Neutrophil (primary cell): Measurements from ENCODE around the gene C17orf67.

Experiments used
- H3K27ac ChIP-seq: fragments of 200-600 bp; sonication (generic); 2 replicates; pipeline ENCODE4 v1.5.1; 2016; ENCODE audit warnings: mild to moderate bottlenecking, moderate library complexity
- H3K27me3 ChIP-seq: fragments of 200-600 bp; sonication (generic); 2 replicates; pipeline ENCODE4 v1.6.0; 2016; ENCODE audit warnings: mild to moderate bottlenecking
- H3K36me3 ChIP-seq: fragments of 200-600 bp; sonication (generic); 2 replicates; pipeline ENCODE4 v1.5.1; 2017
- H3K4me1 ChIP-seq, 2 experiments: fragments of 200-600 bp in 1 of 2; sonication (generic) in 1 of 2; 1 replicate in 1 of 2; 2 replicates in 1 of 2; pipeline versions ENCODE4 v1.5.1 to v1.6.1; 2013 to 2016; ENCODE audit warnings: low read depth in 1 of 2, low read length in 1 of 2, mild to moderate bottlenecking in 1 of 2, moderate library complexity in 1 of 2; ENCODE audit not compliant: control insufficient read depth in 1 of 2, insufficient read depth in 1 of 2
- H3K4me3 ChIP-seq, 2 experiments: fragments of 200-600 bp in 1 of 2; sonication (generic) in 1 of 2; 1 replicate in 1 of 2; 2 replicates in 1 of 2; pipeline ENCODE4 v1.5.1; 2013 to 2016; ENCODE audit warnings: low read depth in 1 of 2, low read length in 1 of 2, mild to moderate bottlenecking in 1 of 2, moderate library complexity in 1 of 2
- H3K9me3 ChIP-seq: fragments of 200-600 bp; sonication (generic); 2 replicates; pipeline ENCODE4 v1.5.1; 2016
- TF ChIP-seq, protein P1 (sequence below): fragments of 200-600 bp; sonication (generic); IDR thresholded peaks from 2 replicates; pipeline ENCODE4 v1.5.1; 2016; ENCODE audit warnings: antibody characterized with exemption

C17orf67 gene

GRCh38 chr17:56810891-56811775 is 22.6 kb downstream of the C17orf67 start:
- H3K27ac ChIP-seq, result no peak overlapping the region
- H3K36me3 ChIP-seq, result no peaks in the 10 kb centered on the region
- H3K4me1 ChIP-seq, result no peaks in the 10 kb centered on the region
- no peaks in the 10 kb centered on the region for H3K9me3 ChIP-seq
- H3K27me3 ChIP-seq, result peaks cover 27% of the 10 kb centered on the region
- H3K4me3 ChIP-seq, result no peak overlapping the region
- TF ChIP-seq, protein P1, sequence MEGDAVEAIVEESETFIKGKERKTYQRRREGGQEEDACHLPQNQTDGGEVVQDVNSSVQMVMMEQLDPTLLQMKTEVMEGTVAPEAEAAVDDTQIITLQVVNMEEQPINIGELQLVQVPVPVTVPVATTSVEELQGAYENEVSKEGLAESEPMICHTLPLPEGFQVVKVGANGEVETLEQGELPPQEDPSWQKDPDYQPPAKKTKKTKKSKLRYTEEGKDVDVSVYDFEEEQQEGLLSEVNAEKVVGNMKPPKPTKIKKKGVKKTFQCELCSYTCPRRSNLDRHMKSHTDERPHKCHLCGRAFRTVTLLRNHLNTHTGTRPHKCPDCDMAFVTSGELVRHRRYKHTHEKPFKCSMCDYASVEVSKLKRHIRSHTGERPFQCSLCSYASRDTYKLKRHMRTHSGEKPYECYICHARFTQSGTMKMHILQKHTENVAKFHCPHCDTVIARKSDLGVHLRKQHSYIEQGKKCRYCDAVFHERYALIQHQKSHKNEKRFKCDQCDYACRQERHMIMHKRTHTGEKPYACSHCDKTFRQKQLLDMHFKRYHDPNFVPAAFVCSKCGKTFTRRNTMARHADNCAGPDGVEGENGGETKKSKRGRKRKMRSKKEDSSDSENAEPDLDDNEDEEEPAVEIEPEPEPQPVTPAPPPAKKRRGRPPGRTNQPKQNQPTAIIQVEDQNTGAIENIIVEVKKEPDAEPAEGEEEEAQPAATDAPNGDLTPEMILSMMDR, result no peak

DNA sequence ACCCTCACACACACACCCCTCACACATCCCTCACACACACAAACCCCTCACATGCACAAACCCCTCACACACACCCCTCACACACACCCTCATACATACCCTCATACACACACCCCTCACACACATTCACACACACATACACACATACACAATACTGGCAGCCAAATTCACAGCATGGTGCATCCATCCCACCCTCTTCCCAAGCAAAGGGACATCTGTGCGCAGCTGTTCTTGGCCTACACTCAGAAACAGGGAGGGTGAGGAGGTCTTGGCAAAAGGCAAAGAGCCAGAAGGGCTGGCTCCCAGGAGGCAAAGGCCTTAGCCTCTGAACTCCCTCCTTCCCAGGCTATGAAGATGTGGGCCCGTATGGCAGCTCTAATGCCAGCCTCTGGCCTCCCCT is 23.4 kb downstream of the C17orf67 start:
- no peak overlapping the region for H3K4me3 ChIP-seq
- peaks cover 23% of the 10 kb centered on the region for H3K27me3 ChIP-seq
- no peaks in the 10 kb centered on the region for H3K4me1 ChIP-seq

GRCh38 chr17:56809820-56810179 is 23.9 kb downstream of the C17orf67 start:
- H3K9me3 ChIP-seq, result no peaks in the 10 kb centered on the region
- H3K4me1 ChIP-seq, result no peaks in the 10 kb centered on the region
- no peak overlapping the region for H3K4me3 ChIP-seq
- H3K27ac ChIP-seq, result no peak overlapping the region
- no peaks in the 10 kb centered on the region for H3K36me3 ChIP-seq
- peaks cover 21% of the 10 kb centered on the region for H3K27me3 ChIP-seq
- TF ChIP-seq, protein P1, result no peak

More for the DNA sequence above, 23.4 kb downstream of the C17orf67 start:
- H3K9me3 ChIP-seq, result no peaks in the 10 kb centered on the region
- no peak overlapping the region for H3K27ac ChIP-seq
- H3K36me3 ChIP-seq, result no peaks in the 10 kb centered on the region
- TF ChIP-seq, protein P1, result no peak

DNA sequence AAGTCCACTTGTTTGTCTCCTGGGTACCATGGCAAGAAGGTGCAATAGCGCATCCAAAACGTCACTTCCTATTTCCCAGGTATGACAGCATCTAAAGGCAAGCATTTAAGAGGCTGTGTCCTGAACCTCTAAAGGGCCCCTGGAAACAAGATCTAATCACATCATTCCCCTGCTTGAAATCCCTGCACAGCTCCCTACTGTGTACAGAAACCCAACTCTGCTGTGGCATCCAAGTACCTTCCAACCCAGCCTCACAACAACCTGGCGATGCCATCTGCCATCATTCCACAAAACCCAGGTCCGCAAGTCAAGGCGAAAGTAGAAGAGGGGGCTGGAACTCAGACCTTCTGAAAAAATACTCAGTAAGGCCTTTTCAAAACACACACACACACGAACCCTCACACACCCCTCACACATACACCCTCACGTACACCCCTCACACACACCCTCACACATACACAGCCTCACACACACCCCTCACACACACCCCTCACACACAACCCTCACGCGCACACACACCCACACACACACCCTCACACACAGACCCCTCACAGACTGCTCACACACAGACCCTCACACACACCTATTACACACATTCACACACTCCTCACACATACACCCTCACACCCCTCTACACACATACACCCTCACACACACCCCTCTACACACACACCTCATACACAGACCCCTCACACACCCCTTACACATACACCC is 24.5 kb downstream of the C17orf67 start:
- H3K36me3 ChIP-seq, result no peaks in the 10 kb centered on the region
- no peak overlapping the region for H3K4me3 ChIP-seq
- TF ChIP-seq, protein P1, result no peak
- no peaks in the 10 kb centered on the region for H3K4me1 ChIP-seq
- H3K9me3 ChIP-seq, result no peaks in the 10 kb centered on the region
- peaks cover 17% of the 10 kb centered on the region for H3K27me3 ChIP-seq
- H3K27ac ChIP-seq, result no peak overlapping the region

GRCh38 chr17:56808503-56808902 is 25.2 kb downstream of the C17orf67 start:
- H3K27me3 ChIP-seq, result peaks cover 13% of the 10 kb centered on the region
- no peak overlapping the region for H3K4me3 ChIP-seq
- no peaks in the 10 kb centered on the region for H3K9me3 ChIP-seq
- no peak overlapping the region for H3K27ac ChIP-seq
- H3K4me1 ChIP-seq, result no peaks in the 10 kb centered on the region
- TF ChIP-seq, protein P1, result no peak
- H3K36me3 ChIP-seq, result no peaks in the 10 kb centered on the region
